ENCODE data around the gene ZDHHC21. TPM values are rescaled to one million over a fixed set of nuclear protein-coding genes. Genes with fewer than 3 reads are reported as not detected.

ZDHHC21 gene
- total and polyA plus RNA-seq, 8 donors = 2.8 to 7.2 (median 3.8) TPM

- DNase-seq = no peak
- H3K36me3 ChIP-seq = no peaks in the 10 kb centered on the region
- intact Hi-C loops (cut with DNase I) = no loop called here
- no peak for ATAC-seq
- H3K4me3 ChIP-seq = no peak overlapping the region
- no peak overlapping the region for H3K27ac ChIP-seq
- WGBS, 2 donors = 41 to 54% methylated on average over 4 of the region's 4 CpGs
- no peaks in the 10 kb centered on the region for H3K27me3 ChIP-seq
- no peak for TF ChIP-seq CTCF (IDR thresholded peaks at IDR 0.05)
- H3K4me1 ChIP-seq = no peaks in the 10 kb centered on the region
- FAIRE-seq = no peak
- H3K9me3 ChIP-seq = peaks cover 0 to 4% (median 0%) of the 10 kb centered on the region in 4 donors
These were observed 9.0 kb upstream of the ZDHHC21 start for GRCh38 chr9:14702200-14702720.

GRCh38 chr9:14692470-14693250 is 572 bp downstream of the ZDHHC21 start:
- Histone ChIP-seq H3K4me1 (peaks cover 0 to 9% (median 0%) of the 10 kb centered on the region in 3 donors), H3K27me3 (no peaks in the 10 kb centered on the region), H3K9me3 (no peaks in the 10 kb centered on the region), H3K4me3 (peak overlapping the region; percentile 47 to 84 (median 72)), H3K36me3 (no peaks in the 10 kb centered on the region), H3K27ac (peak overlapping the region; percentile 27 to 59 (median 38))
- FAIRE-seq (no peak), ATAC-seq (peak; percentile 55 to 71 (median 68)), DNase-seq (peak in 3 of 6 donors; percentile 6 to 66 (median 25))
- TF ChIP-seq CTCF (IDR thresholded peaks at IDR 0.05) = no peak
- intact Hi-C loops (cut with DNase I) = no loop called here
- WGBS, 2 donors = 1% methylated on average over 17 to 35 of the region's 35 CpGs

- WGBS, 2 donors = 74 to 75% methylated on average over 7 of the region's 7 CpGs
- Histone ChIP-seq H3K9me3 (no peaks in the 10 kb centered on the region), H3K27ac (no peak overlapping the region), H3K4me3 (no peak overlapping the region), H3K27me3 (no peaks in the 10 kb centered on the region), H3K36me3 (peaks cover 0 to 8% (median 0%) of the 10 kb centered on the region in 3 donors), H3K4me1 (peaks cover 0 to 9% (median 0%) of the 10 kb centered on the region in 3 donors)
- ATAC-seq (no peak), FAIRE-seq (no peak), DNase-seq (no peak)
- intact Hi-C loops (cut with DNase I) = no loop called here
- no peak for TF ChIP-seq CTCF (IDR thresholded peaks at IDR 0.05)
These were observed 2.1 kb downstream of the ZDHHC21 start for GRCh38 chr9:14690948-14691730.

GRCh38 chr9:14687042-14687719 is 6.1 kb downstream of the ZDHHC21 start:
- WGBS, 2 donors = 91 to 92% methylated on average over 12 of the region's 12 CpGs

More at GRCh38 chr9:14687042-14687719, 6.1 kb downstream of the ZDHHC21 start:
- Histone ChIP-seq H3K27me3 (no peaks in the 10 kb centered on the region), H3K4me3 (no peak overlapping the region), H3K9me3 (no peaks in the 10 kb centered on the region), H3K27ac (no peak overlapping the region), H3K4me1 (peaks cover 0 to 7% (median 0%) of the 10 kb centered on the region in 3 donors), H3K36me3 (peaks cover 0 to 8% (median 0%) of the 10 kb centered on the region in 3 donors)
- FAIRE-seq (no peak), ATAC-seq (no peak), DNase-seq (no peak)
- intact Hi-C loops (cut with DNase I) = no loop called here
- no peak for TF ChIP-seq CTCF (IDR thresholded peaks at IDR 0.05)
